ENCODE results near the gene SYT6.

SYT6 gene

DNA sequence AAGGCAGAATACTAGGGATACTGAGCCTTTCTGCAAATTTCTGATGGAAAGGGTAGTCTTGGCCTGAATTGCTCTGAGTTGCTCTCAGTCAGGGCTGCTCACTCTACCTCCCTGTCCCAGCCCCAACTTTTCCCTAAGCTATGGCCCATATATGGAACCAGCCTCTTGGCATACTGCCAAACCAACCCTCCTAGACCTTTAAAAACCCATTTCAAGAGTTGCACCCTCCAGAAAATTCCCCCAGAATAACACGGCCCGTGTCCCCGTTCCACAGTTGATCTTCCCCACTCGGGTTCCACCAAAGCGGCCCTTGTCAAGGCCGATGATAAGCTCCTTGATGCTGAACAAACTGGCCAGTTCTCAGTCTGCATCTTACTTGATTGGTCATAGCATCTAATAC lies 25.4 kb downstream of the SYT6 start:
- no peak for DNase-seq
- intact Hi-C loops (cut with DNase I), result no loop called here

DNA sequence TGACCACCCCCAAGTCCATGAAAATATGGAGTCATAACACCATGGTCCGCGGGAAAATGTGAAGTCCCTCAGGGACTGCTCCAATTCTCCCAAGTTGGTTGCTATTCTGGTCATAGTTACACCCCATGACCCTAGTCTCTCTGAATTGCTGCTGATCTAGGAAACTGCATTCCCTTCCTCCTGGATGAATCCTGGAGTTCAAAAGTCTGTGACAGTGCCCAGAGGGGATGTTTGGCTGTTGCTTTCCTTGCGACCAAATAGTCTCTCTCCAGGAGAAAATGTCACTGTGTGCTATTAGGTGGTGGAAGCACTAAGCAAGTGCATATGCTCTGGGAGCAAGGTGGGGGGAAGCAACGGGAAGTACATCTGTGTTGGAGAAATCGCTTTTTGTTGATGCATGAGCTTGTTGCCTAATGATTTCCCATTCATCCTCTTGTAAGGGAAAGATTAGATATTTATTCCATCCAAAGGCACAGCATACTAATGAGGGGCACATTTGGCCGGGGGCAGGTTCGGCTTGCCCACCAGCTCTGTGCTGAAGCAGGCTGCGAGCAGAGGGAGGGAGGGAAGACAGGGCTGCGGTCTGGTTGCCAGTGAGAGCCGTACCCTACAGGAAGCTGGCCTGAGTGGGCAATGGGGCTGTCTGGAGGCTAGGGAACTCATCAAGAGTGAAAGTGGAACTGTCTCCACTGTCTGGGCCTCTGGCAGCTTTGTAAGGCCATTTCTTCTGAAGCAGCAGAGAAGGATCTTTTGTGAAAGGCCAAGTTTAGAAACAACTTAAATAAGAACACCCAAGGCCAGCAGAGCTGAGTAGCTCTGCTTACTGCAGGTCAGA lies 27.2 kb downstream of the SYT6 start:
- intact Hi-C loops (cut with DNase I), result no loop called here
- peak in 34 of 42 donors; percentile 19 to 72 (median 44) for DNase-seq

DNA sequence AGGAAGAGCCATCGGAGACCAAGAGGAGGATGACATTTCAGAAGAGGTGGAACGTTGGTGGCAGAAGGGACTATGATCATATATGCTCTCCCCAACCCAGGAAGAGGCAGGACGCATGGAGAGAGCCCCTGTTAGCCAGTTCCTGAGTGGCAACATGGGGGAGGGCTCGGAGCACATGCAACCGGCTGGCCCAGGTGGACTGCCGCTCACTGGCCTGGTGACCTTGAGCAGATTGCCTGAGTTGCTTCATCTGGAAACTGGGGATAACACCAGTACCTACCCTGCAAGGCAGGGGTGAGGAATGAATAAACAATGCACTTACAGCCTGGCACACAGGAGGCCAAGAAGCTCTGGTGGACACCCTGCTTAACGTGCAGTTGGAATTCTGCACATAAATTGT lies 29.0 kb downstream of the SYT6 start:
- intact Hi-C loops (cut with DNase I), result no loop called here

DNA sequence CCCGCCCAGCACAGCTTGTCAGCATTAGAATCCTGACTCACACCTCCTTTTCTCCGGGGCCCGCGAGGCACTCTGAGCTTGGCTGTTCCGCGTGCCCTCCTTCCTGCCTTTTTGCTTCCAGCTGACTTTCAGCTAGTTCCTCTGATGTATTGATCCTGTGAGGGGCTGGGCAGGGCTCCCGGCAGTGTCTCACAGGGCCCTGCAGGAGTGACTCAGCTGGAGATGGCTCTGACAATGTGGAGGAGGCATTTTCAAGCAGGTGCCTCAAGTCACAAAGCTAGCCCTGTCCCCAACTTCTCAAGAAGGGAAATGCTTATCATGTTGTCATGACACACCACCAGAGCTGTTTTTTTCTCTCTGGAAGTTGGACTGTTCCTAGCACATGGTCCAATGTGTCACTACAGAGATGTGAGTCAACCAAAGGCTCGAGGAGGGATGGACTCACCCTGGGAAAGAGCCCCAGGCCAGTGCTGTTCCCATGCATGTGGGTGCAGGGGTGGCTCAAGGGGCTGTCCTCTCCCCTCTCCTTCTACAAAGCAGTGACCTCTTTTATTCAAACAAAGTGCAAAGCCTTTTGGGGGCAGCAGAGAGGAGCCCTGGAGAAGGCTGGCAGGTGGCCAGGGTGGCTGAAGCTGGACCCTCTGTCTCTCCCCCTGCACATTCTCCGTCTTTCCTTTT lies 30.6 kb downstream of the SYT6 start:
- DNase-seq, result peak in 29 of 42 donors; percentile 21 to 62 (median 38)
- intact Hi-C loops (cut with DNase I), result no loop called here

More for the DNA sequence above, 29.0 kb downstream of the SYT6 start:
- DNase-seq, result no peak

DNA sequence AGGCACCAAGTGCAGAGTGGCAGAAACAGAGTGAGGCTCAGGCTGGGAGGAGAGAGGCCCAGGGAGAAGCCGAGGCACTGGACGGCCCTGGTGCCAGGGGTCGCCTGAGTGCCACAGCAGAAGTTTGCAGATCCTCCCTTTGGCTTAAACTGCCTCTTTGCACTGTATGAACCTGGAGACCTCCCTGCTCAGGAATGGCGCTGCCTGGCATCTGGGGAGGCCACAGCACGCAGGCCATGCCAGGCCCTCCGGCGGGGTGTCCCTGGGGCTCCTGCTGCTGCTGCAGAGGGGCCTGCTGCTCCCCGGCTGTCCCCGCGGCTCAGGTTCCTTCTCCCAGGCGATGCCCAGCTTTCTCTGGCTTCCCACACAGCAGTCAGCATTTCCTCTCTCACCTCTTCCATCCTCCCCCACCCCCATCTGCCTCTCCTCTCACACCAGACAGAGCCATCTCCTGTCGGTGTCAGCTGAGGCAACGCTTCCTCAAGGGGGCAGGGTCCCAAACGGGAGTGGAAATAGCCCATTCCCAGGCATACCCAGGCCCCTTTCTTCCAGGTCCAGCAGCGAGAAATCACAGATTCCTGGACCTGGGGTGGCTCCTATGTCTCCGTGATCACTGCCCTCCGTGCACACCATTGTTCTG lies 35.2 kb downstream of the SYT6 start:
- DNase-seq, result peak in 3 of 42 donors; percentile 12 to 24 (median 12)
- intact Hi-C loops (cut with DNase I), result no loop called here

DNA sequence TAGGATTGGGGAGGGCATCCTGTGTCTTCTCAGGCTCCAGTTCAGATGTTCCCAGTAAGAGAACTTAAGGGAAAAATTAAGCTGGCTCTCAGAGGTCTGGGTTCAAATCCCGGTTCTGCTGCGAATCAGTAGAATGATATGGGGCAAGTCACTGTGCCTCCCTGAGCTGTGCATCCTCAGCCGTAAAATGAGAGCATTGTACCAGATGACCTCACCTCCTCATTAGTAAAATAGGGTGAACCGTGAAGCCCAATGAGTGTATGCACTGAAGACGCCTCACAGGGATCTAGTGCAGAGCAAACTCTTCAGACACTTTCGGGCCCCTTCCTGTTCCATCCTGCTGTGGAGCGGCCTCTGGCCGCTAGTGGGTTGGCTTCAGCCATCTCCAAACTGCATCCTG lies 36.0 kb downstream of the SYT6 start:
- intact Hi-C loops (cut with DNase I), result no loop called here

DNA sequence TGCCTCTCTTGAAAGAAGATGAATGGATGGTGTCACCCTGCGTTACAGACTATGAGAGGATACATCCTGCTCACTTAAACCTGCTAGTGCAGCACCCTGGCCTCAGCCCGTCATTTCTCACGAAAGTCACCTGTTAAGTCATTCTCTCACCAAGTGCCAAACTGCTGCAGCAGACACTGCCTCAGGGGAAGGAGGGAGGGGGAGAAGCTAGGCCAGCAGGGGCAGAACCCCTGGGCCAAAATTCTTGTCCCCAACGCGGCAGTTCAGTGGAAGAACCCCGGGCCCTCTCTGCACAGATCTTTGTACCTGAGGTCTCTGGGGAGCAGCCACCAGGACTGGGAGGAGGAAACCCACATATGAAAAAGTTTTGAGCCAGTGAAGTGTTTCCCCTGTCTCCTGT lies 37.6 kb downstream of the SYT6 start:
- DNase-seq, result no peak
- intact Hi-C loops (cut with DNase I), result no loop called here

More for the DNA sequence above, 36.0 kb downstream of the SYT6 start:
- no peak for DNase-seq

DNA sequence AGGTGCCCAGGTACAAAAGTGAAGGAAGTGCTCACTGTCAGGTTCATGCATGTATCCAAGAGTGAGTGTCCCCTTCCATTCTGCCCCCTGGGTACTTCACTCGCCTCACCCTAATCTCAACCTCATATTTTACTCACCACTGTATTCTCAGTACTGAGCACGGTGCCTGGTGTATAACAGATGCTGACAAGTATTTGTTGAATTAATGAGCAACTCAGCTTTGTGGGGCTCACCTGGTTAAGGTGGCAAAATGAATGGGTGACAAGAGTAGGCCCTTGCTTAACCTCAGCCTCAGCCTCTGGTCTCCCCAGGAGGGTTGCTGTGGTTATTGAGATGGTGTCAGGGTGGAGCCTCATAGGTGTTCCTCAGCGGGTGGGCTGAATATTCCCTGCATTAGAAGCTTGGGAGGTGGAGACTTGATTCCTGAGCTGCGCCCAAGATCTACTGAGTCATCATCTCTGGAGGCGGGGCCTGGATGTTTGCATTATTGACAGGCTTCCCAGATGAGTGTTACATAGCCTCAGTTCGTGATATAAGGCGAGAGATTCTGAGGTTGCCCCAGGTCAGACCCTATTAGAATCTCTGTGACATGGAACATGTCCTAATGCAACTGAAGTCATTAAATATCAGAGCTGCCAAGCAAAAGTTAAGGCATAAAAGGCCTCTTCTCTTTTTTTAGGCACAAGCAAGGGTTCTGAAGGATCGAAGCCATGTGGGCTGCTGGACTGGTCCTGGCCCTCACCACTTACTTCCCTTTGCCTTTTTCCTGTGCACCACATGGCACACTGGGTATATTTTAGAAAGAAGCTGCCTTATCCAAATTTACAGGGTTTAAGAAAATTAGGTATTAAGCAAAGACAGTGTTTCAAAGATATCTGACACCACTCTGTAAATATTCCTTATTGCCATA lies 39.2 kb downstream of the SYT6 start:
- intact Hi-C loops (cut with DNase I), result no loop called here
- DNase-seq, result peak in 5 of 42 donors; percentile 24 to 58 (median 40)

DNA sequence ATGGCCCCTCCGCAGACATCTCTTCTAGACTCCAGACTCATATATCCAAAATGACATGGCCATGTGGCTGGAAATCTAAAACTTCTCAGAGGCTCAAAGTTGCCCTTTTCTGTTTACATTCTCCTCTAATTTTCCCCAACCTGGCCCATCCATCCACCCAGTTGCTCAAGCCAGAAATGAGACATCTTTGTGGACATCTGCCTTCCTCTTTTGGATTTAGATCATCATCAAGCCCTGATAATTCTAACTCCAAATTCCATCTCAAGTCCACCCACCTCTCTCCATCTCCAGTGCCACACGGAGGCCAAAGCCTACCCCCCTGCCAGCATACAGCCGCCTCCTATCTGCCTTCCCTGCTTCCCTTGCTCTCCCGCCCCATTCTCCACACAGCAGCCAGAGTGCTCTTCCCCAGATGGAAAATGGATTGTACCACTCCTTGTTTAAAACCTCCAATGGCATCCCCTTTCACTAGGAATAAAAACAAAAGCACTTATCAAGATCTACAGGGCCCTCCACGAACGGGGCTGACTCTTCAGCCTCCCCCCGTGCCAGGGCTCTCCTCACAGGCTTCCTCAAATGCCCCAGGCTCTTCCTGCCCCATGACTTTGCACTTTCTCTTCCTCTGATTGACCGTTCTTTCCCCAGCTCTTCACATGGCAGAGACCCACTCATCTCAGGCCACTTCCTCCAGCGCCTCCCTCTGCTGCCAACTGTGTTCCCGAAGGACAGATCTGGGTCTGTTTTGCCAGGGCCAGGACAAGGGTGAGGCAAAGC lies 40.1 kb downstream of the SYT6 start:
- intact Hi-C loops (cut with DNase I), result no loop called here

DNA sequence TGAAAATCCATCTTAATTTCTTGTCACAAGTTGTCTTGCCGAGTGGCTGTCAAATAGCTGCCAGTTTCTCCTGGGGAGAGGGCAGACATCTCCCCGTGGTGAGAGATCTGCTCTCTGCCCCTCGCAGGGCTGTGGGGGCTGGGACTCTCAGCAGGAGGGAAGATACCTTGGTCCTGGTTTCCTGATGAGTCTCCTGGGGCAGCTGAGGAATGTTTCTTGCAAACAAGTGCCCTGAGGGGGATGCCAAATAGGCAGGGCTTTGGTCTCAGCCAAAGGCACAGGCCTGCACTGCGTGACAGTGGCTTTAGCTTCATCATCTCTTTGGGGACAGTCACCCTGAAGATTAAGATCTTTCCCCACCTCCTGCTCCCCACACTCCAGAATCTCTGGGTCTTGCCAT lies 40.9 kb downstream of the SYT6 start:
- intact Hi-C loops (cut with DNase I), result no loop called here
- no peak for DNase-seq

More for the DNA sequence above, 40.1 kb downstream of the SYT6 start:
- DNase-seq, result peak in 28 of 42 donors; percentile 14 to 58 (median 39)

DNA sequence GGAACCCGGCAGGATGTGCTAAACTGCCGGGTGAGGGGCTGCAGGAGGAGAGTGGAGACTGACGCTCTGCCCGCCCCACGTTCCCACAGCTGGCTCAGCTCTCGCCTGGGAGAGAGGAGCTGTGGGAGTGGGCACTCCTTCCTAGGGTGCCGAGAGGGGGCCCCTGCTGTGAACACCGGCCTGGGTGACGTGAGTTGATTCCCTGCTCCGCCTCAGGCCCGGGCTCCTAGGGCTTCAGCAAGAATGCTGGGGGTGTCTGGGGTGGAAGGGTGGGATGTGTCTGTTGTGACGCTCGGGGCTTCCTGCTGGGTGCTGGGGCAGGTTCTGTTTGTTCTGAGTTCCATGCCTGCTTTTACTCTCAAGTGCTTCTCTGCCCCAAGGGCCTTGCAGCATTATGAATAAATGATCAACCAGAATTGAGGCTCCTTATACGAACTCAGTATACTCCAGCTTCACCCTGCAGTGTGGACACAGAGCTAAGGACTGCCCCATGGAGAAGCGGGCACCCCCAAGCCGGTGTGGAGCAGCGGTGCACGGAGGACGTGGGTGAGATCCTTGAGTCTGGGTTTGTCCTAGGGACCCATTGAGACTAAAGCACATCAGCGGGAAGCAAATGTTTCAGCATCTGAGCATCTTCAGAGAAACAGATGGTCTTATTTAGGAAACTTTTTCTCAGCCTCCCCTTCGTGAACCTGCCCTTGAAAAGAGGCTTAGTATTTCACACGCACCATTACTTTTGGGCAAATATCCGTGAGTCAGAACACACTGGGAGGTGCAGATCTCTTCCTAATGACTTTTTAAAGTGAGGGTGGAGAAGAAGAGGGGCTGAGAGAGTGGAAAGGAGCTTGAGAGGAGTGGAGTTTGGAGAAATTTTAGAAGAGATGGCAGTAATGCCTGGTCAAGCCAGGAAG lies 41.7 kb downstream of the SYT6 start:
- intact Hi-C loops (cut with DNase I), result no loop called here
- DNase-seq, result no peak

DNA sequence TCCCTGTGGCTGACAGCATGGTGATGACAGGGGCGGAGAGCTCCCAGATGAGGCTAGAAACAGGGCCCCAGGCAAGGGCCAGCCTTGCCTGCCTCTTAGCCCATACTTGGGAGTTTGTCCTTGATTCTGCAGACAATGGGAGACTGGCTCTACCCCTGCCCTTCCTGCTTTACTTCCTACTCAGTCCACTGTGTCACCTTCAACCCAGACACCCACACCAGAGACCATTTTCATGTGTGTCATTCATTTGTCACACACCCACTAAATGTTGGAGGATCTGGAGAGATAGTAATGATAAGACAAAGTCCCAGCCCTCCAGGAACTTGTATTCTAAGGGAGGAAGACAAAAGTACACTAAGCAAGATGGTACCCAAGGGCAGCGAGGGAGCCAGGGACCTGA lies 43.7 kb downstream of the SYT6 start:
- intact Hi-C loops (cut with DNase I), result no loop called here
- DNase-seq, result no peak

DNA sequence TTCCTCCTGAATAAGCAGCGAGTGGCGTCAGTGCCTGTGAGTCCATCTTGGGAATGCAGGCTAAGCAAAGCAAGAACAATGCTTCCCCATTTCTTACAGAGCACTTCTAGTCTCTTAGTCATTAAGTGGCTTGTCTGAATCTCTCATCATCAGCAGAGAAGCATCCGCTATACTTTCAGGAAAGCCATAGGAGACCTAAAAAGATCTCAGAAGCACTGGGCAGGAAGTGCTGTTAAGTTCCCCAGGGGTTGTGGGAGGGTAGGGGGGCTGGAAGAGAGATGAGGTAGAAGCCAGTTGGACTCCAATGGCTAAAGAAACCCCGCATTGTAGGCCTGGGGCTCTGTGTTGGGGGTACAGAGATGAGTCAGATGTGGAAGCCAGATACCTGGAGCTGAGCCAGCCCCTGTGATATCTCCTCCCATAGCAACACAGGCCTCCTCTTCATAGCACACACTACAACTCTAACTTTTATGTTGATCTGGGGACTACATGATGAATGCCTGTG lies 44.9 kb downstream of the SYT6 start:
- DNase-seq, result peak in 8 of 42 donors; percentile 15 to 58 (median 32)
- intact Hi-C loops (cut with DNase I), result no loop called here

DNA sequence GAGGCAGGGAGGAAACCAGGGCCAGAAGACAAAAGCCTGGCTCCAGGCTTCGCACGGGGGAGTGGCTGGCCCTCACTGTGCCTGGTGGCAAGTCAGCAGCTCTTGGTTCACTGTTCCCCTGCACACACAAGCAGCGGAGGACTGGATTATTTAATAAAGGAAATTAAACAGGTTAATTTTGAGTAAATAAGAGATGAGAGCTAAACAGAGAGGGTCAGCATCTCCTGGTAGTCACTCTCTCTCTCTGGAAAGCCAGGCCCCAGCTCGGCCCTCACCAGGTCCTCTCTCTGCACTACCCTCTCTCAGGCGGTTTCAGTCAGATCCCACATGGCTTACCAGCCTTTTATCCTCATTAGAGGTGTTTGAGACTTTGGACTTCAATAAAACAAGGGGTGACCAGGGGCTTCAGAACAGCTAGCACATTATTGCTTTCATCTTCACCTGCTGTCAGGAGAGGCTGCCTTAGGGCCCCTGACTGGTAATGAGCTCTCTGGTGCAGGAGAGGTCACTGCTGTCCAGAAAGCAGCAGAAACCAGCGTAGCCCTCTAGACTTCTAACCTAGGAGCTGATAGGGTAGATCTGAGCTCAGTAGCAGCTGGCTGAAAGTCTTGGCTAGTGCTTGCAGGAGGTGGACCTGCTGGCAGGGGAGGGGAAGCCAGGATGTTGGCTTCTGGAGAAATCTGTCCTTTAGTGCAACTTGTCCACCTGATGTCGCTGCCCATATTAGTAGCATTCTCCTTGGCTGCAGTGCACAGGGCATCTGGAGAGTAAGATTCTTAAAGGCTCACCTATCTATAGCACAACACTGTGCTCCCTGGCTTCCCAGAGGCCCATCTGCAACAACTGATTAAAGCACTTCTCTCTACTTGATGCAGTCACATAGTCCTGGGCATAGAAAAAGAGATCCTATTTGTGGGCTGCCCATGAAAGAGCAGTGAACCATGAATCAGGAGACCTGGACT lies 45.9 kb downstream of the SYT6 start:
- intact Hi-C loops (cut with DNase I), result no loop called here
- DNase-seq, result no peak

DNA sequence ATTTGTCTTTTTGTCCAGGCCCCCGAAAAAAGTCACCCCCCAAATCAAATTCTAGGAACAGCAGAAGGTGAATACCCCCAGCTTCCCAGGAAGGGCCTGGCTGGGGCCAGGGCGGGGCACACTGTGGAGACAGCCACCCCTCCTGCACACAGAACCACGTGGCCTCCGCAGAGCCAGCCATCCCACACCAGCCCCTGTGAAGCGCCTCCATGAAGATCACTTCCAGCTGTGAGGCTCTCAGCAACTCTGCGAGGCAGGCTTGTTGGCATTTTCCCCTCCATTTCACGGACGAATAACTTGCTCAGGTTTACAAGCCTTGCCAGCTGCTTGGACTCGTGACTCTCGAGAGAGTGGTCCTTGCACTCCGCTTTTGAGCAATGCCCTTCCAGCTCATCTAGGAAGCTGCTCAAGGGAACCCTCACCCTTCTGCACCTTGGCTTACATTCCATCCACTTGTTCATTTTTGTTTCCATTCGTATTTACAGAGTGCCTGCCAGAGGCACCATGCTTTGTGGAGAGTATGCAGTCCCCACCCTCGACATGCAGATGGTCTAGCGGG lies 48.2 kb downstream of the SYT6 start:
- no peak for DNase-seq
- intact Hi-C loops (cut with DNase I), result no loop called here

DNA sequence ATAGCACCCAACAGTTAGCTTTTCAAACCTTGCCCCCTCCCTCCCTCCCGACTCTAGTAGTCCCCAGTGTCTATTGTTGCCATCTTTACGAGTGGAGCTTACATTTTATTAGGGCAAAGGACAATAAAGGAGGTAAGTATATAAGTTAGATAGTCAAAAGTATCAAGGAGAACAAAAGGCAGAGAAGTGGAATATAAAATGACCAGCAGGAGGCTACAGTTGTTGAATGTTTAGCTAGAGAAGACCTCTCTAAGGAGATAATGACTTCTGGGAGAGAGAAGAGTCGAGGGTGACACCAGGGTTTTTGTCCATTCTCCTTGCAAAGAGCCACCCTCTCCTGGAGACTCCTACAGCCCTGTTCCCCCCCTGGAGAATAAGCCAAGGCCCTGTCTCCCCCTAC lies 48.7 kb downstream of the SYT6 start:
- intact Hi-C loops (cut with DNase I), result no loop called here
- DNase-seq, result no peak

Data from head of caudate nucleus (tissue), 42 donors.